ENCODE measurements around the gene ADGRG6.

DNA sequence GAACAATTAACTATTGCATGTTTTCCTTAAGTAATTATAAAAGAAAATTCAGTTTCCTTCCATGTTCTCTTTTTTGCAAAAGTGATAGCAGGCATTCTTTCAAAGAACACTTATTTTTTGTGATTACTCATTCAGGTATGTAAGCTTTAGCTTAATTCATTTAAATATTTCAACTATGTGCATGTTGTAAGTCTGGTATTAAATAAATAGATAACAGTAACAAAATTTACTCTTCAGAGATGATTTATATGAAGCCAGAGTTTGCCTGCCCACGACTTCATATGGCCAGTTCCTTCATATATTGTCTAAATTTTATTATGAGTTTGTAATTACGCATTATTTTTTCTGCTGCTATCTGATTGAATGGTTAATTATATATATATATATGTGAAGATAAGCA is 110.9 kb downstream of the ADGRG6 start:
- no peak for TF ChIP-seq CTCF (IDR thresholded peaks at IDR 0.05)
- no peak for TF ChIP-seq POLR2A (IDR thresholded peaks at IDR 0.05)
- no peak for TF ChIP-seq POLR2AphosphoS5 (IDR thresholded peaks at IDR 0.05)

All from upper lobe of left lung (tissue), 4 donors.